K562 (cell line): ENCODE results near the gene HADH. TPM values are rescaled to one million over a fixed set of nuclear protein-coding genes. Genes with fewer than 3 reads are reported as not detected.

Source experiments
- ATF3 ChIP-seq, 2 experiments: fragments of 450-650 bp in 1 of 2; sonication (generic) in 1 of 2; formaldehyde crosslinking in 1 of 2; IDR thresholded peaks in 1 of 2; conservative IDR thresholded peaks in 1 of 2; 2 replicates each; pipeline versions ENCODE4 v1.6.1 to v1.8.1; 2016 to 2023; ENCODE audit warnings: mild to moderate bottlenecking in 2 of 2, moderate library complexity in 2 of 2, inconsistent platforms in 1 of 2, missing genetic modification reagents in 1 of 2
- CXXC5 ChIP-seq: fragments of 250-450 bp; sonication (Bioruptor Pico); IDR thresholded peaks from 2 replicates; pipeline ENCODE4 v1.8.0; 2022; ENCODE audit warnings: inconsistent platforms, mild to moderate bottlenecking, moderate library complexity
- FOXM1 ChIP-seq, 2 experiments: fragments of 450-650 bp in 1 of 2; sonication (generic) in 1 of 2; formaldehyde crosslinking in 1 of 2; IDR thresholded peaks; 2 replicates each; pipeline versions ENCODE4 v1.6.1 to v1.9.0; 2017 to 2022; ENCODE audit warnings: low read depth in 2 of 2, mild to moderate bottlenecking in 2 of 2, missing genetic modification reagents in 1 of 2, moderate library complexity in 1 of 2
- HDAC6 ChIP-seq: IDR thresholded peaks from 2 replicates; pipeline ENCODE4 v1.6.1; 2012; ENCODE audit warnings: low read depth, mild to moderate bottlenecking, control low read depth, inconsistent platforms, low read length, moderate library complexity
- HINFP ChIP-seq: fragments of 450-650 bp; conservative IDR thresholded peaks from 2 replicates; pipeline ENCODE4 v1.6.1; 2016; ENCODE audit warnings: missing genetic modification characterization, low read depth, mild to moderate bottlenecking, control low read depth, missing compliant biosample characterization
- IRF2 ChIP-seq: sonication (generic); formaldehyde crosslinking; IDR thresholded peaks from 2 replicates; pipeline ENCODE4 v1.8.1; 2022; ENCODE audit warnings: mild to moderate bottlenecking, missing genetic modification reagents
- LEF1 ChIP-seq: fragments of 450-650 bp; IDR thresholded peaks from 2 replicates; pipeline ENCODE4 v1.6.1; 2016; ENCODE audit warnings: mild to moderate bottlenecking
- MEIS2 ChIP-seq: fragments of 450-650 bp; IDR thresholded peaks from 2 replicates; pipeline ENCODE4 v1.6.1; 2014; ENCODE audit warnings: mild to moderate bottlenecking; ENCODE audit not compliant: partially characterized antibody
- NCOR1 ChIP-seq: fragments of 450-650 bp; IDR thresholded peaks from 2 replicates; pipeline ENCODE4 v1.6.1; 2016; ENCODE audit warnings: mild to moderate bottlenecking, moderate library complexity
- NFYB ChIP-seq: IDR thresholded peaks from 2 replicates; pipeline ENCODE4 v1.6.1; 2011; ENCODE audit warnings: mild to moderate bottlenecking, moderate library complexity; ENCODE audit not compliant: insufficient read length; ENCODE audit errors: extremely low read depth
- PTBP1 ChIP-seq: fragments of 200-400 bp; formaldehyde crosslinking; IDR thresholded peaks from 2 replicates; pipeline ENCODE4 v1.6.1; 2017; ENCODE audit warnings: low read depth, low read length
- PYGO2 ChIP-seq: fragments of 450-650 bp; IDR thresholded peaks from 2 replicates; pipeline ENCODE4 v1.6.1; 2016; ENCODE audit warnings: mild to moderate bottlenecking, missing genetic modification characterization, moderate library complexity, missing compliant biosample characterization
- SNRNP70 ChIP-seq: fragments of 200-400 bp; formaldehyde crosslinking; optimal IDR thresholded peaks from 2 replicates; pipeline ENCODE3; 2017; ENCODE audit warnings: low read depth, low read length
- SREBF2 ChIP-seq: sonication (generic); formaldehyde crosslinking; IDR thresholded peaks from 2 replicates; pipeline ENCODE4 v1.4.0; 2020; ENCODE audit warnings: mild to moderate bottlenecking, missing genetic modification reagents
- UBTF ChIP-seq, 2 experiments: IDR thresholded peaks; 2 replicates each; pipeline ENCODE4 v1.6.1; 2012; ENCODE audit warnings: improper control_type of control experiment in 2 of 2, low read depth in 2 of 2, low read length in 2 of 2, borderline replicate concordance in 1 of 2
- WHSC1 ChIP-seq: IDR thresholded peaks from one replicate; pipeline ENCODE4 v1.6.1; 2012; ENCODE audit warnings: low read length, control low read depth, inconsistent platforms
- ZNF217 ChIP-seq: sonication (generic); formaldehyde crosslinking; IDR thresholded peaks from 2 replicates; pipeline ENCODE4 v1.8.0; 2022; ENCODE audit warnings: mild to moderate bottlenecking, missing genetic modification reagents
- ZNF23 ChIP-seq: fragments of 250-450 bp; sonication (Bioruptor Pico); IDR thresholded peaks from 2 replicates; pipeline ENCODE4 v1.4.0; 2020; ENCODE audit warnings: mild to moderate bottlenecking
- ZNF384 ChIP-seq: IDR thresholded peaks from 2 replicates; pipeline ENCODE4 v1.6.1; 2012; ENCODE audit warnings: low read depth, low read length, improper control_type of control experiment
- ZNF449 ChIP-seq: fragments of 250-450 bp; sonication (Bioruptor Pico); IDR thresholded peaks from 2 replicates; pipeline ENCODE4 v1.8.0; 2022; ENCODE audit warnings: moderate library complexity, mild to moderate bottlenecking, inconsistent platforms
- ZNF707 ChIP-seq: fragments of 250-450 bp; sonication (Bioruptor Pico); conservative IDR thresholded peaks from 2 replicates; pipeline ENCODE4 v1.8.0; 2022; ENCODE audit warnings: inconsistent platforms, mild to moderate bottlenecking, moderate library complexity
- polyA plus RNA-seq, 8 experiments: library from polyadenylated mRNA; depleted of rRNA in 4 of 8; stranded (reverse) in 5 of 8; unstranded in 3 of 8; fragments of >200 nt; fragmentation: Nextera tagmentation in 2 of 8; fragmentation: Illumina TruSeq in 1 of 8; extraction: Ambion mirVana in 2 of 8; extraction: Trizol in 1 of 8; gene quantifications; 2 replicates each; pipeline versions ENCODE4 v1.2.1 to v1.2.3, GENCODE V29; 2011 to 2014; ENCODE audit warnings: inconsistent platforms in 1 of 8, missing spikeins in 1 of 8
- total RNA-seq, 7 experiments: library from RNA; depleted of rRNA in 6 of 7; stranded (reverse); fragments of >200 nt in 6 of 7; fragmentation: Illumina TruSeq in 2 of 7; extraction: Trizol in 2 of 7; gene quantifications; 2 replicates each; pipeline versions ENCODE4 v1.2.1 to v1.2.3, GENCODE V29; 2011 to 2021; ENCODE audit warnings: low replicate concordance in 1 of 7

HADH gene
- total and polyA plus RNA-seq, 9 of the 15 experiments (the other 6 are each of a cell fraction or from before 2014, with no cell fraction given), result 9.4 to 73.3 (median 32.8) TPM

GRCh38 chr4:107989537-107990386 is at the start of gene HADH (continued):
- TF ChIP-seq UBTF (IDR thresholded peaks at IDR 0.05; ENCODE audit: borderline replicate concordance in 1 of 2, low read depth in 2 of 2, low read length in 2 of 2) (peak in 1 of 2 experiments; percentile 56; a peak in 2 of 4 replicates), PTBP1 (no peak), FOXM1 (IDR thresholded peaks at IDR 0.05; ENCODE audit: low read depth) (no peak), FOXM1 (CRISPR knock-in tag; IDR thresholded peaks at IDR 0.05; ENCODE audit: low read depth) (peak; percentile 42; the same call in 1 of the 2 replicates), PYGO2 (tag) (no peak), NFYB (peak; percentile 44), SREBF2 (CRISPR knock-in tag) (no peak), ZNF707 (no peak), ZNF449 (CRISPR knock-in tag) (no peak), HINFP (tag) (no peak), HDAC6 (no peak), MEIS2 (peak; percentile 75), CXXC5 (CRISPR knock-in tag) (peak; percentile 93), NCOR1 (no peak), ZNF23 (CRISPR knock-in tag) (no peak), ZNF217 (no peak), SNRNP70 (no peak), LEF1 (no peak), WHSC1 (no peak), ZNF384 (no peak), ATF3 (IDR thresholded peaks at IDR 0.05) (no peak), ATF3 (CRISPR knock-in tag; conservative IDR thresholded peaks at IDR 0.05) (peak; percentile 67; the same call in 1 of the 2 replicates), IRF2 (CRISPR knock-in tag) (no peak)
